ENCODE results near the gene OGFOD2.
"Not testable (repeated sequence)": the region's sequence is repeated elsewhere in the genome, so short reads cannot be mapped to it uniquely, and the experiment has no call there.

Gene OGFOD2

GRCh38 chr12:123006977-123007376 lies 31.9 kb downstream of the OGFOD2 start:
- no peak for DNase-seq

DNA sequence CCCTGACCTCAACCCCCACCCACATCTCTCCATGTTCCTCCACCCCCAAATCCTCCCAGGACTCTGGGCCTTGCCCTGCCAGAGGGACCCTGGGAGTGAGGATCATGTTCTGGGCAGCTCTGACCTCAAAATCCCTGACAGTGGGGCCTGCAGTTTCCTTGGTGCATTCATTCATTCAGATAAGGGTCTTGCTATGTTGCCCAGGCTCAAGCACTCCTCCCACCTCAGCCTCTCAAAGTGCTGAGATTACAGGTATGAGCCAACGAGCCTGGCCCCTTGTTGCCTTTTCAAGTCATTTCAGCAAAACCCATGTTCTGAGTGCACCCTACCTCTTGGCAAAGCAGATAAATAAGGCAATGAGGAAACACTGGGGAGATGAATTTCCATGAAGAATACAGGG lies 35.1 kb downstream of the OGFOD2 start:
- no peak for DNase-seq

GRCh38 chr12:123010681-123011080 lies 35.6 kb downstream of the OGFOD2 start:
- no peak for DNase-seq

- DNase-seq = no peak
Measured at GRCh38 chr12:123011701-123012100, 36.7 kb downstream of the OGFOD2 start.

GRCh38 chr12:123013185-123014095 lies 38.4 kb downstream of the OGFOD2 start:
- no peak for DNase-seq

DNA sequence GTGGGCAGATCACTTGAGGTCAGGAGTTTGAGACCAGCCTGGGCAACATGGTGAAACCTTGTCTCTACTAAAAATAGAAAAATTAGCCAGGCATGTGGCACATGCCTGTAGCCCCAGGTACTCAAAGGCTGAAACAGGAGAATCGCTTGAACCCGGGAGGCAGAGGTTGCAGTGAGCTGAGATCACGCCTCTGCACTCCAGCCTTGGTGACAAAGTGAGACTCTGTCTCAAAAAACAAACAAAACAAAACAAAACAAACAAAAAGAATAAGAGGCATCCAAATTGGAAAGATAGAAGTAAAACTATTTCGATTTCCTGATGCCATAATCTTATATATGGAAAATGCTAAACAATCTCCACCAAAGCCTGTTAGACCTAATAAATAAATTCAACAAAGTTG lies 39.4 kb downstream of the OGFOD2 start:
- DNase-seq = not testable (repeated sequence)

- no peak for DNase-seq
Measured at GRCh38 chr12:123017753-123018152, 42.7 kb downstream of the OGFOD2 start.

DNA sequence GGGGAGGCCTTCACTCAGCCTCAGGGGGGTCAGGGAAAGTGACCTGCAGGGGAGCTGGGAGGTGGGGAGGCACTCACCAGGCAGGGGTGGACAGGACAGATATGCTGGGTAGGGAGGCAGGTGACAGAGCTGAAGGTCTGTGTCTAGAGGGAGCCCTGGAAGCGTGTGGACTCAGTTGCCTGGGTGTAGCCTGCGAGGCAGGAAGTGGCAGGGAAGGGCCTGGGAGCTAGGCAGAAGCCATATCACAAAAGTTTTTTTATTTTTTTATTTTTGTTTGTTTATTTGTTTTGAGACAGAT lies 44.7 kb downstream of the OGFOD2 start:
- DNase-seq = no peak

GRCh38 chr12:123021688-123022604 lies 46.9 kb downstream of the OGFOD2 start:
- DNase-seq = no peak

GRCh38 chr12:123022846-123023245 lies 47.8 kb downstream of the OGFOD2 start:
- no peak for DNase-seq

DNA sequence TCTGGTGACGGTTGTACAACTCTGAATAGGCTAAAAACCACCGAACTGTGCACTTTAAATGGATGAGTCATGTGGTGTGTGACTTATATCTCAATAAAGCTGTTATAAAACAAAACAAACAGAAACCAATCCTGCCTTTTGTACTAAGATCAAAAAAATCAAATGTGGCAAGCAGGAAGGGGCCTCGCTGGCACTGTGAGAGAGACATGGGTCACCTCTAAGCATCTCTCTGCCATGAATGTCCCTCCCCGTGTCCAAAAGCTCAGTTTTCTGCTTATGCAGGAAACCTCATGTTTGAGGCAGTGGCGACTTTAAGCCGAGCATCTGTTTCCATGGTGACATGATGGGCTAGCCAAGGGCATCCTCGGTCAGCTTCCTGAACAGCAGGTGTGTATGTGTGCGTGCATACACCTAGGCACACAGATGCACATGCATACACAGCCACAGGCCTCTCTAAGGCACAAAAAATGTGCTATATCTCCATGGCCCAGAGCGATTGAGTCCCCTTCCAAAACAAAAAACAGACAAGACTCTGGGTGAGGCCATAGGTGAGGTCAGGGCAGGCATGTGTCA lies 49.9 kb downstream of the OGFOD2 start:
- no peak for DNase-seq

GRCh38 chr12:123026094-123026853 lies 51.2 kb downstream of the OGFOD2 start:
- DNase-seq = no peak

DNA sequence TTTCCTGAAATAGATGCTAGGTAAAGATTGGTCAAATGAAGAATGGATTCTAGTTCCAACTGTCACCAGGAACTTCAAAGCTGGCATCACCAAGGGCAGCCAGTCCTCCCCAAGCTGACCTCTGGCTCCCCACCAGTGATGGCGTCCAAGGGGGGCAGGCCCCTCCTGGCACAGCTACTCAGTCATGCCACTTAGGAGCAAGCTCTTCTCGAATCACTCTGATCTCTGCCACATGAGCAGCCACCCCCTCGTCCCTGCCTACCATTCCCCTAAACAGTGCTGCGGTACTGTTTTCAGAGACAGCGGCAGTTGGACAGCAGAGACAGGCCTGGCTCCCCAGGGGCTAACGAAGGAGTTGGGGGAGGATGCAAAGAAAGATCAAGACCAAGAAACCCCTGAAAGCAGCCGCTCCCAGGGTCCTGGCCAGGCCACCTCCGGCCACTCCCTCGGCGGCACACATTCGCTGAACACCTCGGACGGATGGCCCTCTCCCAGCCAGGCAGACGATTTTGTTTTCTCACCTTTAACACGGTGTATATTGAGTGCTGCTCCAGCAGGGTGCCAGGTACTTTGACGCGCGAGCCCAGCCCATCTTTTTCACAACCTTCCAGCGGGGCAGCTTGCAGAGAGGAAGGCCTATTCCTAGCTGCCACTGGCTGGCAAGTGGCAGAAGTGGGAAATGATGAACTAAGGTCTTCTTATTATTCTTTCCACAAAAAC lies 52.8 kb downstream of the OGFOD2 start:
- no peak for DNase-seq

DNA sequence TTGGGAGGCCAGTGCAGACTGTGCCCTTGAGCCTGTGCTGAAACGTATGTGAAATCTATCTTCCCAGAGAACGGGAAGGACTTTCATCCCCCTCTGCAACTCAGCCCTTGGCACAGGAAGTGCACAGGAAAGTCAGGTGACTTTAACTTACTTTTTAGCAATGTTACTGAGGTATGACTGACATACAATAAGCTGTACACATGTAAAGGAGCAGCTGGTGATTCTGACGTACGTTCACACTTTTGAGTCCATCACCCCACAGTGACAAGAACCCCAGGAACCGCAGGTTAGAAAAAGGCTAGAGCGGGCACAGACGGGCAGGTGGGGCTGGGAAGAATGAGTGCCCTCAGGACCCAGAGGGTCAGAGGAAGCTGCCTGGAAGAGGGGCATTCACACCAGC lies 53.4 kb downstream of the OGFOD2 start:
- DNase-seq = no peak

DNA sequence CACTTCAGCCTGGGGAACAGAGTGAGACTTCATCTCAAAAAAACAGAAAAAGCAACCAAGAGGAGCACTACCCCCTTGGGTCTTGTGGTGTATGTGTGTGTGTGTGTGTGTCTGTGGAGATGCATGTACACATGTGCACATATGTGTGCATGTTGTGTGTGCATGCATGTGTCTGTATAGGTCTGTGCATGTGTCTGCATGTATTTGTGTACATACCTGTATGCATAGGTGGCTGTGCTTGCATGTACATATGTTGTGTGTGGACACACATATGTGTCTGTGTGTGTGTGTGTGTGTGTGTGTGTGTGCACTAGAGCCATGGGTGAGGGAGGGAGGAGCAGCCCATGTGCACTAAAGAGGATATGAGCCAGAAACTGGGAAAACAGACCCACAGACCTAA lies 54.5 kb downstream of the OGFOD2 start:
- DNase-seq = no peak

Measured in stimulated activated CD4-positive, alpha-beta T cell treated with anti-CD3 and anti-CD28 coated beads, Interleukin-4, amount 100 ng/mL, for 1 hour (primary cell).